ENCODE measurements around the gene ISX.
A peak's percentile ranks its signal among the peaks of the same experiment; 100 is the strongest.
"Not testable (repeated sequence)": the region's sequence is repeated elsewhere in the genome, so short reads cannot be mapped to it uniquely, and the experiment has no call there.

ISX gene

DNA sequence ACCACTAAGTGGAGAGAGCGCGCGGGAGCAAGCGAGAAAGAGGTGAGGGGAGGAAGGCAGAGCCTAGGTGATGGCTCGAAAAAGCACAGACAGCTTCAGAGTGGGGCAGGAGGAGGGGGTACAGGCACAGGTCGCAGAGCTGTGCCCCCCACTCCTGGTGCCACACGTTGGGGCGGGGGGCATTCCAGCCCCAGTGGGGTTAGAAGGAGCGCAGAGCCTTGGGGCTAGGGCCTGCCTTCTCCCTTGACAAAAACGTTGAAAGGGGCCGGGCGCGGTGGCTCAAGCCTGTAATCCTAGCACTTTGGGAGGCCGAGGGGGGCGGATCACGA, 41.6 kb upstream of the ISX start:
- H3K27ac ChIP-seq: no peak overlapping the region
- peak; percentile 59 for TF ChIP-seq CTCF (IDR thresholded peaks at IDR 0.05)
- TF ChIP-seq ZFX (IDR thresholded peaks at IDR 0.05; ENCODE audit: borderline replicate concordance): no peak

DNA sequence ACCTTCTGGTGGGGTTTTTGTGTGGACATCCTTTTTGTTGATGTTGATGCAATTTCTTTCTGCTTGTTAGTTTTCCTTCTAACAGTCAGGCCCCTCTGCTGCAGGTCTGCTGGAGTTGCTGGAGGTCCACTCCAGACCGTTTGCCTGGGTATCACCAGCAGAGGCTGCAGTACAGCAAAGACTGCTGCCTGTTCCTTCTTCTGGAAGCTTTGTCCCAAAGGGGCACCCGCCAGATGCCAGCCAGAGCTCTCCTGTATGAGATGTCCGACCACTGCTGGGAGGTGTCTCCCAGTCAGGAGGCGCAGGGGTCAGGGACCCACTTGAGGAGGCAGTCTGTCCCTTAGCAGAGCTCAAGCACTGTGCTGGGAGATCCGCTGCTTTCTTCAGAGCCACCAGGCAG, 35.8 kb upstream of the ISX start:
- H3K27ac ChIP-seq: not testable (repeated sequence)

- no peak overlapping the region for H3K27ac ChIP-seq
- TF ChIP-seq CTCF (IDR thresholded peaks at IDR 0.05) (no peak), ZFX (IDR thresholded peaks at IDR 0.05; ENCODE audit: borderline replicate concordance) (no peak)
Observed at GRCh38 chr22:35032571-35032970, 33.4 kb upstream of the ISX start.

DNA sequence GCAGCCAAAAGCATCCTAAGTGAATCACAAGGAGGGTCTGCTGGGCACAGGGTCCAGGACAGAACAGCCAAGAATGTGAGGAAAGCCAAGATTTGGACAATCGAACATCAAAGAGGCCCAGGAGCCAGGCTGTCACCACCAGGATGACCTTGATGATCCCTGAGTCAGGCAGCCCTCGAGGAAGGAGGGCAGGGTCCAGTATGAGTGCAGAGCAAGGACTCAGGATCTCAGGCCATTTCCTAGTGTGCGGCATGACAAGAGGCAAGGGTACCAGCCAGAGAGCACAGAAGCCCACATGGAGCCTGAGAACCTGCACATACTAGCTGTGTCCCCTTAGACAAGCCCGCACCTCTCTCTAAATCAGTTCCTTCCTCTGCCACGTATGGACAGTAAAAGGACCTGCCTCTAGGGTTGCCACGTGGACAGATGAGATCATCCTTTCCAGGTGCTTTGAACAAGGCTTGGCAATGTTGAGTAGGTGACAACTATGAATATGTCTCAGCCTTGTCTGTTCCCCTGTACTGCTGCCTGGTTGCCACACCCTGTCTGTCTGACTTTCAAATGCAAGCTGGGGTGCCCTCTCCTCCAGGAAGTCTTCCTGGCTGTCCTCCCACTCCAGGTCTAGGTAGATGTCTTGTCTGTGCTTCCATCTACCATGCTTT, 32.2 kb upstream of the ISX start:
- no peak overlapping the region for H3K27ac ChIP-seq
- TF ChIP-seq CTCF (IDR thresholded peaks at IDR 0.05) (no peak), ZFX (IDR thresholded peaks at IDR 0.05; ENCODE audit: borderline replicate concordance) (no peak)

DNA sequence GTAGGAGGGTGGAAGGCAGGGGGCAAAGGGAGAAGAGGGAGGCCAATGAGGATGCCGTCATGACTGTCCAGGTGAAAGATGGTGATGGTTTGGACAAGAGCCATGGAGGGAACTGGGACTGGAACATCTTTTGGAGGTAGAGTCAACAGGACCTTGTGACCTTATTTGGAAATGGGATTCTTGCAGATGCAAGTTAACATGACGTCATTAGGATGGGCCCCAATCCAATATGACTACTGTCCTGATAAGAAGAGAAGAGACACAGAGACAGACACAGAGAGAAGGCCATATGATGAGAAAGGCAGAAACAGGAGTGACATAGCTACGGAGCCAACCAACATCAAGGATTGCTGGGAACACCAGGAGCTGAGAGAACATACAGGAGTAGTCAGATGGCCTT, 31.0 kb upstream of the ISX start:
- H3K27ac ChIP-seq: no peak overlapping the region
- no peak for TF ChIP-seq ZFX (IDR thresholded peaks at IDR 0.05; ENCODE audit: borderline replicate concordance)

DNA sequence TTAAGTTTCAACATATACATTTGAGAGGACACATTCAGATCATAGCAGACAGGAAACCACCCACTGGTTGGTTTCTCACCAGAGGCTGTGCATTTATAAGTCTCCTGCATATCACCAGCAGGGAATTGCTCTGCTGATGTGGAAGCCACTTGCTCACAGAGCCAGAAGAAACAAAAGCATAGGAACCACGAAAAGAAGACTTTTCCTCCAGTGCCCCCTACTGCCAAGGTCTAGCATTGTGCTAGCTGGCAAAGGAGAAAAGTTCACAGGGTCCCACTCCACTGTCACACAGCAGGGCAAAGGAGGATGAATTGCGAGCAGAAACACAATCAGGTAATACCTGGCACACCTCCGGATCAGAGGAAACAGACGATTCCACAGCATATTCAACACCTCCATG, 28.9 kb upstream of the ISX start:
- TF ChIP-seq ZFX (IDR thresholded peaks at IDR 0.05; ENCODE audit: borderline replicate concordance) (no peak), CTCF (IDR thresholded peaks at IDR 0.05) (peak; percentile 43)
- H3K27ac ChIP-seq: no peak overlapping the region

GRCh38 chr22:35039625-35040024, 26.3 kb upstream of the ISX start:
- no peak overlapping the region for H3K27ac ChIP-seq

GRCh38 chr22:35043252-35043933, 22.6 kb upstream of the ISX start:
- H3K27ac ChIP-seq: no peak overlapping the region
- no peak for TF ChIP-seq CTCF (IDR thresholded peaks at IDR 0.05)
- TF ChIP-seq ZFX (IDR thresholded peaks at IDR 0.05; ENCODE audit: borderline replicate concordance): no peak

More at GRCh38 chr22:35039625-35040024, 26.3 kb upstream of the ISX start:
- no peak for TF ChIP-seq ZFX (IDR thresholded peaks at IDR 0.05; ENCODE audit: borderline replicate concordance)
- no peak for TF ChIP-seq CTCF (IDR thresholded peaks at IDR 0.05)
